Neural progenitor cell (in vitro differentiated cells): ENCODE measurements around the gene DNAI2.

Experiments used
- CTCF ChIP-seq: fragments of 200-600 bp; sonication (generic); IDR thresholded peaks from 2 replicates; pipeline ENCODE4 v1.5.1; 2017; ENCODE audit warnings: antibody characterized with exemption, mild to moderate bottlenecking
- EZH2 ChIP-seq: fragments of 200-600 bp; sonication (generic); IDR thresholded peaks from 2 replicates; pipeline ENCODE4 v1.6.1; 2017; ENCODE audit warnings: antibody characterized with exemption, mild to moderate bottlenecking, moderate library complexity

DNA sequence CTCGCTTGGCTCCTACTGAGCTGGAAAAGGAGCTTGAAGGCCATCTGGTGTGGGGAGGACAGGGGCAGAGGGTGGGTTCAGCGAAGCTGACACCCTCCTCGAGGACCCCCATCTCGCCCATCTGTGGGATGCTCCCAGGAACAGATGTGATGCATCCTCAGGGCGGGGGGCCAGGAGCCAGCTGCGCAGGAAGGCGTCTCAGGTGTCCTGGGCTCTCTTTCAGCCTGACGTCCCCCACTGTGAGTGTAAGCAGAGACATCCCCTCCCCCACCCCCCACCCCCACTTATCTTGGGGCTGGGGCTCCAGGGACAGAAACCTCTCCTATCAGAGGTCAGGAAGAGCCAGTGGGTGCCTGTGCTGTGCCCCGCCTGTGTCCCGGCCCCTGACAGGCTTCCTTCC lies 68.2 kb downstream of the DNAI2 start:
- TF ChIP-seq CTCF: no peak
- TF ChIP-seq EZH2: no peak
